MCF 10A (cell line): Measurements from ENCODE around the gene ULK2. TPM values are rescaled to one million over a fixed set of nuclear protein-coding genes. Genes with fewer than 3 reads are reported as not detected.

Experiments
- BruUV-seq: library from RNA; stranded (reverse); fragments of 400-500 nt; replicated peaks from 2 replicates; lab custom pipeline; 2021; lab: Mats Ljungman, UMichigan
- CTCF ChIA-PET: fragments of 300-600 bp; sonication (Branson Sonifier 250); formaldehyde crosslinking; extraction: SDS; loops from one replicate; lab custom pipeline; 2021; ENCODE audit warnings: antibody characterized with exemption, inconsistent platforms; lab: Yijun Ruan, JAX
- POLR2A ChIA-PET: fragments of 300-600, 350-650 bp; sonication (Branson Sonifier 250); formaldehyde crosslinking; extraction: SDS; loops from one replicate; lab custom pipeline; 2020; ENCODE audit warnings: antibody characterized with exemption, inconsistent platforms; lab: Yijun Ruan, JAX
- DNase-seq: peaks from one replicate; pipeline ENCODE4 v3.0.0-alpha.2; 2018; ENCODE audit not compliant: unreplicated experiment
- H3K27ac Mint-ChIP-seq: one replicate; pipeline ENCODE4 v1.8.0; 2022; ENCODE audit warnings: mild to moderate bottlenecking, low read depth, mixed read lengths; ENCODE audit not compliant: unreplicated experiment
- H3K27me3 Mint-ChIP-seq: one replicate; pipeline ENCODE4 v1.8.0; 2022; ENCODE audit warnings: mixed read lengths; ENCODE audit not compliant: insufficient read depth, unreplicated experiment
- H3K36me3 Mint-ChIP-seq: one replicate; pipeline ENCODE4 v1.8.0; 2022; ENCODE audit warnings: mild to moderate bottlenecking, moderate library complexity, mixed read lengths; ENCODE audit not compliant: insufficient read depth, unreplicated experiment
- H3K4me1 Mint-ChIP-seq: one replicate; pipeline ENCODE4 v1.8.0; 2022; ENCODE audit warnings: mixed read lengths; ENCODE audit not compliant: insufficient read depth, unreplicated experiment
- H3K4me3 Mint-ChIP-seq: one replicate; pipeline ENCODE4 v1.8.0; 2022; ENCODE audit warnings: mild to moderate bottlenecking, moderate library complexity, mixed read lengths; ENCODE audit not compliant: unreplicated experiment
- H3K9me3 Mint-ChIP-seq: one replicate; pipeline ENCODE4 v1.8.0; 2022; ENCODE audit warnings: mixed read lengths; ENCODE audit not compliant: unreplicated experiment
- CTCF ChIP-seq: fragments of 200-600 bp; IDR thresholded peaks from one replicate; pipeline ENCODE4 v1.8.0; 2022; ENCODE audit warnings: antibody characterized with exemption, mild to moderate bottlenecking; ENCODE audit not compliant: unreplicated experiment
- intact Hi-C: fragments of 100-400 bp; cut with micrococcal nuclease; formaldehyde crosslinking; loops from 2 replicates; pipeline ENCODE4 v1.14.1; 2022
- total RNA-seq: library from RNA; stranded (reverse); gene quantifications from 2 replicates; pipeline ENCODE4 v1.2.3, GENCODE V29; 2022

Gene ULK2
- total RNA-seq, 1 experiment from 2014 or later: 7.9 TPM

GRCh38 chr17:19747829-19748806 is 119.6 kb downstream of the ULK2 start, which contains the start of gene ALDH3A1:
TSS of gene ALDH3A1 (minus strand) at chr17:19748298. CDS start at chr17:19745129, 3,169 bp downstream.
- Mint-ChIP-seq H3K27ac (peak within 1 kb of the TSS; percentile 82), H3K36me3 (peaks cover 7% of the 10 kb centered on the region), H3K4me3 (peak within 1 kb of the TSS; percentile 61), H3K27me3 (no peaks in the 10 kb centered on the region), H3K4me1 (peaks cover 70% of the 10 kb centered on the region), H3K9me3 (no peaks in the 10 kb centered on the region)
- POLR2A ChIA-PET: interaction anchor here (0.6 to 13.0 kb wide), 10 partner anchors 16 to 214 kb away, joined by 3 to 311 read pairs (median 5); partner anchors contain the start of genes ALDH3A2 and SLC47A2
- peak; percentile 92 for DNase-seq
- CTCF ChIA-PET: interaction anchor here (0.6 to 1.7 kb wide), 4 partner anchors 20 to 41 kb away, joined by 3 to 4 read pairs (median 3); no protein-coding TSS in a partner anchor
- intact Hi-C loops: no loop called here
- no peak for TF ChIP-seq CTCF
- BruUV-seq: TSS peak; percentile 50

DNA sequence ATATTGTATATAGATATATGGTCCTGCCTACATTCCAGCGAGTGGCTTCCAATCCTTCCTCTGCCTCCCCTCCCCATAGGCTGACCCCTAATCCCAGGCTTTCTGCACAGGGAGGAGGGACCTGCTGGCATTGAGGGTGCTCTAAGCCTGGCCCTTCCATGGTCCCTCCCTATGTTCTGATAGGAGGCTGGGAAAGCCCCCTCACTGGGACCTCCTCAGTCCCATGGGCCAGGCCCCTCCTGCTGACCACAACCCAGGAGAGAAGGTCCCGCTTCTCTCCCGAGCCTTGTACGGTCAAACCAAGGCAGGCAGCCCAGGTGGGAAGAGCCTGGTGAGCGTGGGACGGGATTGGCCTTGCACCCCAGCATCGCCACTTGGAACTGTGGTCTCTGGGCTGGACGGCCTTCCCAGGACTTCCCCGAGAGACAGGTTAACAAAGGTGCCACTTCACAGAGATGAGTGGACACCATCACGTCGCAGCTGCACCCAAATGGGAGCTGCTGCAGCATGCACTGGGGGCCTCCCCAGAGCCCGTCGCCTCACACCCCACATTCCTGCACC is 120.5 kb downstream of the ULK2 start:
- BruUV-seq: no TSS peak
- no peak for DNase-seq

DNA sequence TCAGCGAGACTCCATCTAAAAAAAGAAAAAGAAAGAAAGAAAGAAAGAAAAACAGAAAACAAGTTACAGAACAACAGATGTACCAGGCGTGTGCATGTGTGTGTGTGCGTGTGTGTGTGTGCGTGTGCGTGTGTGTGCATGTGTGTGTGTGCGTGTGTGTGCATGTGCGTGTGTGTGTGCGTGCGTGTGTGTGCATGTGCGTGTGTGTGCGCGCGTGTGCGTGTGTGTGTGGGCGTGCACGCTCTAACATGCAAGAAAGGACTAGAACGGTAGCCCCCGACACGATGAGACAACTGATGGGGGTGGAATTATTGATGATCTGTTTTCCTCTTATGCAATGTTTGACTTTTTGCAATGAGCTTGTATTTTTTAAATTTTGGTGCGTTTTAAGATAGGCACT is 121.2 kb downstream of the ULK2 start:
- Mint-ChIP-seq H3K27me3 (no peaks in the 10 kb centered on the region), H3K36me3 (peaks cover 7% of the 10 kb centered on the region), H3K4me3 (no peak overlapping the region), H3K27ac (peak overlapping the region; percentile 39), H3K4me1 (peaks cover 55% of the 10 kb centered on the region), H3K9me3 (no peaks in the 10 kb centered on the region)
- intact Hi-C loops: no loop called here
- DNase-seq: no peak
- no peak for TF ChIP-seq CTCF
- ChIA-PET CTCF (interaction anchor here (2.1 kb wide), 1 partner anchor 18 kb away, joined by 5 read pairs; no protein-coding TSS in a partner anchor), POLR2A (interaction anchor here (0.7 to 13.0 kb wide), 6 partner anchors 19 to 232 kb away, joined by 3 to 311 read pairs (median 22); partner anchors contain the start of genes ALDH3A2 and SLC47A2)
- no TSS peak for BruUV-seq

More for the DNA sequence above, 120.5 kb downstream of the ULK2 start:
- POLR2A ChIA-PET: interaction anchor here (0.7 to 13.0 kb wide), 7 partner anchors 19 to 232 kb away, joined by 3 to 311 read pairs (median 12); partner anchors contain the start of genes ALDH3A2 and SLC47A2
- Mint-ChIP-seq H3K4me3 (peak overlapping the region; percentile 61), H3K27ac (peak overlapping the region; percentile 82), H3K36me3 (peaks cover 7% of the 10 kb centered on the region), H3K4me1 (peaks cover 61% of the 10 kb centered on the region), H3K27me3 (no peaks in the 10 kb centered on the region), H3K9me3 (no peaks in the 10 kb centered on the region)
- CTCF ChIA-PET: interaction anchor here (0.6 to 1.7 kb wide), 3 partner anchors 19 to 29 kb away, joined by 3 to 4 read pairs (median 3); no protein-coding TSS in a partner anchor
- intact Hi-C loops: no loop called here
- TF ChIP-seq CTCF: no peak
